ACHN (cell line): Measurements from ENCODE around the gene DCTN5.

Experiments used
- DNase-seq: peaks from one replicate; pipeline ENCODE4 v3.0.0-alpha.2; 2015
- in situ Hi-C: cut with HindIII; loops from 2 replicates; pipeline ENCODE4 v1.10.0; 2017; ENCODE audit warnings: low sequenced_read_pairs, low pct_ligation_motif_present, low pct_unique_long_range_greater_than_20kb

Gene DCTN5

GRCh38 chr16:23689442-23690187 lies 48.3 kb downstream of the DCTN5 start:
- DNase-seq, result no peak
- in situ Hi-C loops, result no loop called here

- no peak for DNase-seq
- in situ Hi-C loops, result no loop called here
These were observed 49.7 kb downstream of the DCTN5 start for GRCh38 chr16:23690771-23691482.

- in situ Hi-C loops, result no loop called here
- peak; percentile 91 for DNase-seq
These were observed 50.4 kb downstream of the DCTN5 start for GRCh38 chr16:23691483-23692189.

GRCh38 chr16:23692190-23692837 lies 51.0 kb downstream of the DCTN5 start:
- DNase-seq, result no peak
- in situ Hi-C loops, result no loop called here

GRCh38 chr16:23694265-23694643 lies 53.0 kb downstream of the DCTN5 start:
- DNase-seq, result no peak
- in situ Hi-C loops, result no loop called here

GRCh38 chr16:23694644-23695373 lies 53.5 kb downstream of the DCTN5 start:
- DNase-seq, result peak; percentile 30
- in situ Hi-C loops, result no loop called here

GRCh38 chr16:23695756-23696155 lies 54.5 kb downstream of the DCTN5 start:
- in situ Hi-C loops, result no loop called here
- no peak for DNase-seq

GRCh38 chr16:23699100-23699499 lies 57.8 kb downstream of the DCTN5 start:
- in situ Hi-C loops, result no loop called here
- no peak for DNase-seq

- no peak for DNase-seq
- in situ Hi-C loops, result no loop called here
These were observed 58.8 kb downstream of the DCTN5 start for GRCh38 chr16:23700093-23700492.

- in situ Hi-C loops, result no loop called here
- no peak for DNase-seq
These were observed 59.2 kb downstream of the DCTN5 start for GRCh38 chr16:23700509-23700908.

GRCh38 chr16:23701045-23701444 lies 59.8 kb downstream of the DCTN5 start:
- no peak for DNase-seq
- in situ Hi-C loops, result no loop called here

- no peak for DNase-seq
- in situ Hi-C loops, result no loop called here
These were observed 61.7 kb downstream of the DCTN5 start for GRCh38 chr16:23702951-23703350.

GRCh38 chr16:23704772-23705516 lies 63.7 kb downstream of the DCTN5 start:
- no peak for DNase-seq
- in situ Hi-C loops, result no loop called here

- DNase-seq, result no peak
- in situ Hi-C loops, result no loop called here
These were observed 64.2 kb downstream of the DCTN5 start for GRCh38 chr16:23705517-23705902.

- DNase-seq, result no peak
- in situ Hi-C loops, result no loop called here
These were observed 65.2 kb downstream of the DCTN5 start for GRCh38 chr16:23706439-23706838.

GRCh38 chr16:23709536-23709935 lies 68.3 kb downstream of the DCTN5 start:
- no peak for DNase-seq
- in situ Hi-C loops, result no loop called here

- in situ Hi-C loops, result no loop called here
- DNase-seq, result peak; percentile 41
These were observed 68.7 kb downstream of the DCTN5 start for GRCh38 chr16:23710008-23710407.

- in situ Hi-C loops, result no loop called here
- no peak for DNase-seq
These were observed 69.2 kb downstream of the DCTN5 start for GRCh38 chr16:23710504-23710903.
